ENCODE results near the gene GPANK1. TPM values are rescaled to one million over a fixed set of nuclear protein-coding genes. Genes with fewer than 3 reads are reported as not detected.
A peak's percentile ranks its signal among the peaks of the same experiment; 100 is the strongest.

The GPANK1 gene
- total and polyA plus RNA-seq, 9 of the 15 experiments (the other 6 are each of a cell fraction or from before 2014, with no cell fraction given): 32.2 to 111 (median 46.3) TPM

- TF ChIP-seq ZNF699 (CRISPR knock-in tag; IDR thresholded peaks at IDR 0.05; ENCODE audit: insufficient replicate concordance): no peak
- 0 out of 2 replicates have a peak, but pooled peaks have one; percentile 17 for TF ChIP-seq ZNF583 (CRISPR knock-in tag; IDR thresholded peaks at IDR 0.05)
- peak; percentile 20; the same call in 1 of the 2 replicates for TF ChIP-seq NR1H2 (CRISPR knock-in tag; IDR thresholded peaks at IDR 0.05)
- no peak for TF ChIP-seq XRCC4 (IDR thresholded peaks at IDR 0.05; ENCODE audit: extremely low read depth, insufficient read depth, insufficient read length)
- TF ChIP-seq SMARCA4 (IDR thresholded peaks at IDR 0.05): peak; percentile 86
- 0 out of 2 replicates have a peak, but pooled peaks have one; percentile 64 for TF ChIP-seq CCAR2 (IDR thresholded peaks at IDR 0.05; ENCODE audit: low read depth, low read length)
- peak; percentile 74 for TF ChIP-seq ERF (CRISPR knock-in tag; IDR thresholded peaks at IDR 0.05)
- no peak for TF ChIP-seq ZFP1 (CRISPR knock-in tag; IDR thresholded peaks at IDR 0.05)
- no peak for TF ChIP-seq ETS2 (tag; IDR thresholded peaks at IDR 0.05; ENCODE audit: borderline replicate concordance, poor library complexity, severe bottlenecking)
- TF ChIP-seq HDAC8 (tag; IDR thresholded peaks at IDR 0.05): no peak; the same call in none of the 2 replicates
- peak; percentile 41; the same call in 1 of the 2 replicates for TF ChIP-seq ZNF3 (CRISPR knock-in tag; IDR thresholded peaks at IDR 0.05)
- no peak for TF ChIP-seq JUN (IDR thresholded peaks at IDR 0.05; ENCODE audit: borderline replicate concordance, low read depth, low read length)
- 0 out of 2 replicates have a peak, but pooled peaks have one; percentile 36 for TF ChIP-seq JUN (CRISPR knock-in tag; IDR thresholded peaks at IDR 0.05; ENCODE audit: borderline replicate concordance)
- TF ChIP-seq PREB (CRISPR knock-in tag; IDR thresholded peaks at IDR 0.05): no peak
- no peak for TF ChIP-seq IRF2 (CRISPR knock-in tag; IDR thresholded peaks at IDR 0.05)
- no peak for TF ChIP-seq KDM1A (IDR thresholded peaks at IDR 0.05)
- peak; percentile 76; the same call in 1 of the 2 replicates for TF ChIP-seq SMARCA5 (IDR thresholded peaks at IDR 0.05)
- TF ChIP-seq TEAD4 (IDR thresholded peaks at IDR 0.05; ENCODE audit: low read length): peak; percentile 71
- no peak for TF ChIP-seq TEAD4 (CRISPR knock-in tag; IDR thresholded peaks at IDR 0.05; ENCODE audit: borderline replicate concordance)
- peak; percentile 79; the same call in 1 of the 2 replicates for TF ChIP-seq HDAC2 (IDR thresholded peaks at IDR 0.05)
- peak; percentile 91; the same call in 1 of the 2 replicates for TF ChIP-seq ZNF655 (CRISPR knock-in tag; IDR thresholded peaks at IDR 0.05)
- TF ChIP-seq ZBTB8A (IDR thresholded peaks at IDR 0.05; ENCODE audit: partially characterized antibody): no peak
- peak in 1 of 3 experiments; percentile 71 for TF ChIP-seq YY1 (IDR thresholded peaks at IDR 0.05; ENCODE audit: borderline replicate concordance in 1 of 3, control insufficient read depth in 1 of 3, extremely low read depth in 1 of 3, insufficient read depth in 3 of 3, insufficient read length in 1 of 3, insufficient replicate concordance in 2 of 3, low read depth in 1 of 3, low read length in 2 of 3)
- TF ChIP-seq CBX3 (IDR thresholded peaks at IDR 0.05; ENCODE audit: borderline replicate concordance in 1 of 2, low read length in 2 of 2): peak in 1 of 2 experiments; percentile 61; a peak in 2 of 3 replicates
- peak; percentile 99 for TF ChIP-seq ETV5 (CRISPR knock-in tag; IDR thresholded peaks at IDR 0.05; ENCODE audit: low read depth)
These were observed 11.7 kb downstream of the GPANK1 start (continued) for GRCh38 chr6:31652925-31653724.
